Muscle layer of colon (tissue), 2 donors: ENCODE data around the gene SRSF1.

Source experiments
- H3K27ac ChIP-seq: one replicate; pipeline ENCODE4 v1.7.0; 2013; ENCODE audit warnings: low read depth, mild to moderate bottlenecking, low read length, moderate library complexity
- H3K27me3 ChIP-seq, 2 donors: one replicate each; pipeline ENCODE4 v1.7.0; 2013; ENCODE audit warnings: low read length in 2 of 2, mild to moderate bottlenecking in 2 of 2; ENCODE audit not compliant: insufficient read depth in 2 of 2, control insufficient read depth in 1 of 2
- H3K36me3 ChIP-seq: one replicate; pipeline ENCODE4 v1.7.0; 2013; ENCODE audit warnings: mild to moderate bottlenecking, low read length; ENCODE audit not compliant: insufficient read depth
- H3K4me1 ChIP-seq: one replicate; pipeline ENCODE4 v1.7.0; 2013; ENCODE audit warnings: mild to moderate bottlenecking, low read length; ENCODE audit not compliant: insufficient read depth
- H3K4me3 ChIP-seq, 2 donors: one replicate each; pipeline ENCODE4 v1.7.0; 2013; ENCODE audit warnings: low read length in 2 of 2, low read depth in 1 of 2, mild to moderate bottlenecking in 1 of 2, moderate library complexity in 1 of 2
- H3K9ac ChIP-seq: one replicate; pipeline ENCODE4 v1.7.0; 2013; ENCODE audit warnings: low read length
- H3K9me3 ChIP-seq: one replicate; pipeline ENCODE4 v1.7.0; 2013; ENCODE audit warnings: mild to moderate bottlenecking, low read length
- donor health status: abdominal sarcoma.
- donor health status: Adenocarcinoma of cecum.

The SRSF1 gene

DNA sequence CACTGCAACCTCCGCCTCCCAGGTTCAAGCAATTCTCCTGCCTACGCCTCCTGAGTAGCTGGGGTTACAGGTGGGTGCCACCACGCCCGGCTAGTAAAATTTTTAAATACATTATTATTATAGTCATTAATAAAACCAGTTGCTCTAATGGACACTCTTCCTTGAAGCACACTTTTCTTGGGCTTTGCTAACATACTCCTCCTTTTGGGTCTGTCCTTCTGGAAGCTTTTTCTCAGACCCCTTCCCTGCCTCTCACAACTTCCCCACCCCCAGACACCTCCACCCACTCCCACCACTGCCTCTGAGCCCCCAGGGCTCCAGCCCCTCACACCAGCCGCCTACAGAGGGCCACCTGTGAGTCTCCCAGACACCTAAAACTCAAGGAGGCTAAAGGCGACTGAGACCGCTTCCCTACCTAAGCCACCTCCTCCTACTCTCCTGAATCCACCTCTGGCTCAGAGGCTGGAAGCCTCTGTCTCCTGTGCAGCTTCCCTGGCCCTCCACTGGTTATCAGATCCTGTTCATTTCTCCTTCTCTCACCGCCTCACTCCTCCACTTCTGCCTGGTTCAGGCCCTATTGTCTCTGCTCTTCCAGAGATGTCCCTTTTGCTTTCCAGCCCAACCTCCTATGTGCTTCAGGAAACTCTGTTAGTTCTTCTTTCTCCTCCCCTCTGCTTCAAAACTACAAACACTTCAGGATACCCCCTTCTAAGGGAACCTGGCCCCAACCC is 49.8 kb downstream of the SRSF1 start:
- no peak overlapping the region for H3K4me3 ChIP-seq
- no peaks in the 10 kb centered on the region for H3K9me3 ChIP-seq
- no peaks in the 10 kb centered on the region for H3K36me3 ChIP-seq
- peaks cover 30% of the 10 kb centered on the region for H3K4me1 ChIP-seq
- no peak overlapping the region for H3K27ac ChIP-seq
- no peak overlapping the region for H3K9ac ChIP-seq
- H3K27me3 ChIP-seq, result no peaks in the 10 kb centered on the region

DNA sequence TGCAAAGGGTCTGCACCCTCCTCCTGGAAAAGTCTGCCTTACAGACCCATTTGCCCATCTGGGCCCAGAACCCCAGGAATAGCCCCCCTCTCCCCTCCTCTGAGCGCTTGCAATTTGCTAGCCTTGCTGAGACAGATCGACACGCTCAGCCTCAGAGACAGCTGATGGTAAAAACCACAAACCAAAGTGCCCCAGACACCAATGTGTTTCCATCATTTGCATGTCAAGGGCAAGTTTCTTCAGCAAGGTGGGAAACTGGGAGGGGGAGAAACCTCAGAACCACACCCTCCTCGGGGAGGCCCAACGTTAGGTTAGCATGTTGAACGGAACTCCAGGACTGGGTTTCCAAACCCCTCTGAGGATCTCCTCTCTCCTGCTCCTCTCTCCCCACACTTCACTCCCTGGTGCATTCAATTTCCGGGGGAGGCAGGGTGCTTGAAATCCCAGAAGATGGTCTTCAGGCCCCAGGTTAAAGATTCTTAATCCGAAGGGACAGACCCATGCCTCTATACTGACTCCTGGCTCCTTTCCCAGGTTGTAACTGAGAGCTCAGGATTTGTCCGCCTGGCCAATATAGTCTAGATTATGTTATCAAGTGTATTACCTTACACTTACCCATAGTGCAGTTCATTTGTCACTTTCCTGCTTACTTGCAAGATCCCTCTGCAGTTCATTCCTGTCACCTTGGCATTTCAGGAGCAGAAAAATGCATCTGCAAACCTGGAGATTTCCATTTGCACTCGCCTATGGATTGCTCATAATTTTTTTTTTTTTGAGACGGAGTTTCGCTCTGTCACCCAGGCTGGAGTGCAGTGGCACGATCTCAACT is 50.5 kb downstream of the SRSF1 start:
- H3K4me3 ChIP-seq, result peak overlapping the region in 1 of 2 donors; percentile 72
- no peaks in the 10 kb centered on the region for H3K9me3 ChIP-seq
- peak overlapping the region; percentile 46 for H3K27ac ChIP-seq
- no peaks in the 10 kb centered on the region for H3K27me3 ChIP-seq
- H3K4me1 ChIP-seq, result peaks cover 35% of the 10 kb centered on the region
- peak overlapping the region; percentile 89 for H3K9ac ChIP-seq
- no peaks in the 10 kb centered on the region for H3K36me3 ChIP-seq

DNA sequence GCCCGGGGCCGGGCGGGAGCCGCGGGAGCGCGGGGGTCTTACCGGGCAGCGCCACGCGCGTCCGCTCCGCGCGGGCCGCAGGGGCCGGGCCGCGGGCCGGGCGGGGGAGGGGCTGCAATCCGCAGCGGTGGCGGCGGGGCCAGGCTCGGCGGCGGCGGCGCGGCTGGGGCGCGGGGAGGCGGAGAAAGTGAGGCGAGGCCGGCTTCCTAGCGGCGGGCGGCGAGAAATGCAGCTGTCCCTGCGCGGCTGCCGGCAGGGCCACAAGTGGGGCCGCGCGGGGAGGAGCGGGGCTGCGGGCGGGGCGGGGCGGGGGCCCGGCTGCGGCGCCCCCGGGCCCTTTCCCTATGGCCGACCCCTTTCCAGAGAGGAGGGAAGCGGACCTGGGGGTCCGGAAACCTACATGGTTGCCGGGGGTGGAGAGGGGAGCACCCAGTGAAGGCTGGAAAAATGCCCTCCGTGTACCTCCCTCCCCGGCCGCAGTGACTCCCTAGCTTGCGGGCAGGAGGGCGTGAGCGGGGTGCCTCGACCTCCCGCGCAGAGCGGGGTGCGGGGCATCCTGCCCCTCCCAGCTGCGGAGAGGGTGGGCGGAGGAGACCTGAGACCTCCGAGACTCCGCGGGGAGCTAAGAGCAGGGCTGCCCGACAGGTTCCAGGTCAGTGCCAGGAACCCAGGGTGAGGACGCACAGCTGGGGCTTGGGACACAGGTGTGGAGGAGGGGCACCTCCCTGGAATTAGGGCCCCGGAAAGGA is 51.7 kb downstream of the SRSF1 start, which contains the start of gene CUEDC1:
Gene CUEDC1 (minus strand): TSS at position 230 of the 749 bp plus-strand sequence. CDS start 69,848 bp downstream, outside the sequence.
- no peaks in the 10 kb centered on the region for H3K36me3 ChIP-seq
- peak within 1 kb of the TSS; percentile 89 for H3K9ac ChIP-seq
- H3K4me3 ChIP-seq, result peak within 1 kb of the TSS; percentile 55 to 72
- H3K4me1 ChIP-seq, result peaks cover 45% of the 10 kb centered on the region
- H3K9me3 ChIP-seq, result no peaks in the 10 kb centered on the region
- H3K27me3 ChIP-seq, result no peaks in the 10 kb centered on the region
- peak within 1 kb of the TSS; percentile 89 for H3K27ac ChIP-seq

DNA sequence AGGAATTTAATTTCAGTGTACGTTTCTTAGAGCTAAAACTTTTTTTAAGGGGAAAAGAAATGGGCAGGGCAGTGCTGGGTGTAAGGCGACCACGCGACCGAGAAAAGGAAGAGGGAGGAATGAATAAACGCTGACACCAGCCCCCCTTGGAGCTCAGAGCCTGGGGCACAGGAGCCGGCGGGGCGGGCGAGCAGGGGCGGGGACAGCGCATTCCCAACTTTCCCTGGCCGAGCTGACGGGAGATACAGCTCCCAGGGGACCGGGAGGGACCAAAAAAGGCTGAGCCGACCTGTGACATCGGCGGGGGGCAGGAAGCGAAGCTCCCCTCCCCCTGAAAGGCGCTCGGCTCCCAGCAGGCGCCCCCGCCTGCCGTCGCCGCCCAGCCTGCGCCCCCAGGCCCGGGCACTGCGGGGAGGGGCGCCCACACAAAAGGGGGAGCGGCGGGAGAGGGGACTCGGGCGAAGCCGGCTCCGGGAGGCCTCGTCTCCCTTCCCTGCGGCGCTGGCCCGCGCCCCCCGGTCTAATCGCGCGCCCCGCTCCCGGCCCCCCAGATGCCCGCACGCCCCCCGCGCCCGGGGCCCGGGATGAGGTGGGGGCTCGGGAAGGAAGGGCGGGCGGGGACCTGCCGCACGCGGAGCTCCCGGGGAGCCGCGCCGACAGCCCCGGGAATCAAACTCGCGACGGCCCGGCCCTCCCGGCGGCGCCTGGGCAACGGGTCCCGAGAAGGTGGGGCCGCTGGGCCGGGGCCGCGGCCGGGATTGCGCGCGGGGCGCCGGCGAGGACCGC is 52.5 kb downstream of the SRSF1 start:
- Histone ChIP-seq H3K4me3 (peak overlapping the region; percentile 55 to 66), H3K9ac (peak overlapping the region; percentile 89), H3K4me1 (peaks cover 51% of the 10 kb centered on the region), H3K9me3 (no peaks in the 10 kb centered on the region), H3K36me3 (no peaks in the 10 kb centered on the region), H3K27me3 (no peaks in the 10 kb centered on the region), H3K27ac (peak overlapping the region; percentile 89)

DNA sequence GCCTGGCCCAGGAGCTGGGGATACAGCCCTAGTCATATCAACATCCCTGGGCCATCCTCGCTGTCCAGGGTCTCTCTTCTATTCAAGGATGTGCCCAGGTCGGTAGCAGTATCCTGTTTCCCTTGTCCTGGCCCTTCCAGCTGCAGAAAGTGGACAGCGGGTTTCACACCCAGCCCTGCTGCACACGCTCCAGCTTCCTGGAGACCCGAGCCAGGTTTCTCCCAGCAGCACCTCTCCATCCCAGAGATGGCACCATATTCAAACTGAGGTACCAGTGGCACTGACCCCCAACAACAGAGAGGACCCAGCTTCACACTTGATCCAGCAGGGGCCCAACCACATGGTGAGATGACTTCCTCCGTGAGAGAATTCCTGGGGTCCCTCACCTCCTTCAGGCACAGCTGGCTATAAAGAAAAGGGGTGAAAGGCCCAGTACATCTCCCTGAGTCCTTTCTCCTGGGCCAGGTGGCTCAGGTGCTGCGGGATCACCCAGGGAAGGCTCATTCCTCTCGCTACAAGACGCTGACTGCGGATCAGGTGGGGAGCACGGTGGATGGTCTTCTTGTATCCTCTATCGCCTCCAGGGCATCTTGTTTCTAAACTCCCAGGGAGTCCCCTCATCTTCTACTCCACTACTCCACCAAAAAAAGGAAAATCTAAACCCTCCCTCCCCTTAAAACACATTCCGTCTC is 53.2 kb downstream of the SRSF1 start:
- peak overlapping the region; percentile 89 for H3K27ac ChIP-seq
- H3K27me3 ChIP-seq, result no peaks in the 10 kb centered on the region
- H3K9me3 ChIP-seq, result no peaks in the 10 kb centered on the region
- peak overlapping the region; percentile 55 to 66 for H3K4me3 ChIP-seq
- no peaks in the 10 kb centered on the region for H3K36me3 ChIP-seq
- H3K4me1 ChIP-seq, result peaks cover 58% of the 10 kb centered on the region
- peak overlapping the region; percentile 89 for H3K9ac ChIP-seq
